GM12891 (cell line): ENCODE results near the gene RANBP9.

Experiments used
- POU2F2 ChIP-seq: IDR thresholded peaks from 2 replicates; pipeline ENCODE4 v1.6.1; 2011; ENCODE audit warnings: low read depth, mild to moderate bottlenecking, control low read depth, low read length, moderate library complexity
- SPI1 ChIP-seq: IDR thresholded peaks from 2 replicates; pipeline ENCODE4 v1.6.1; 2011; ENCODE audit warnings: low read depth, low read length, control low read depth
- TAF1 ChIP-seq: IDR thresholded peaks from 2 replicates; pipeline ENCODE4 v1.6.1; 2011; ENCODE audit warnings: low read depth, low read length, control low read depth

DNA sequence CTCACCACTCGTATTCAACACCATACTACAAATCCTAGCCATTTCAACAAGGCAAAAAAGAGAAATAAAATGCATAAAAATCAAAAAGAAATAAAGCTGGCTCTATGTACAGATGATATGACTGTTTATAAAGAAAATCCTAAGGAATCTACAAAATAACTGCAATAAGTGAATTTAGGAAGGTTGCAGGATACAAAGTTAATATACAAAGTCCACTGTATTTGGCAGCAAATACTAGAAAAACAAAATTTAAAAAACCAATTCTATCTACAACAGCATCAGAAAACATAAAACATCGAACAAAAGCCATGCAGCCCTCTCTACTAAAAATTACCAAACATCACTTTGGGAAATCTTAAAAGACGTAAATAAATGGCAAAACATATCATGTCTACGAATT, 47.6 kb downstream of the RANBP9 start:
- TF ChIP-seq POU2F2 (no peak), SPI1 (no peak), TAF1 (no peak)
